ENCODE measurements around the gene ABCG4. TPM values are rescaled to one million over a fixed set of nuclear protein-coding genes. Genes with fewer than 3 reads are reported as not detected.
A peak's percentile ranks its signal among the peaks of the same experiment; 100 is the strongest.

Gene ABCG4
- total and polyA plus RNA-seq, 2 of the 8 experiments (the other 6 are each of a cell fraction or from before 2014, with no cell fraction given): 1.8 to 2.3 TPM

DNA sequence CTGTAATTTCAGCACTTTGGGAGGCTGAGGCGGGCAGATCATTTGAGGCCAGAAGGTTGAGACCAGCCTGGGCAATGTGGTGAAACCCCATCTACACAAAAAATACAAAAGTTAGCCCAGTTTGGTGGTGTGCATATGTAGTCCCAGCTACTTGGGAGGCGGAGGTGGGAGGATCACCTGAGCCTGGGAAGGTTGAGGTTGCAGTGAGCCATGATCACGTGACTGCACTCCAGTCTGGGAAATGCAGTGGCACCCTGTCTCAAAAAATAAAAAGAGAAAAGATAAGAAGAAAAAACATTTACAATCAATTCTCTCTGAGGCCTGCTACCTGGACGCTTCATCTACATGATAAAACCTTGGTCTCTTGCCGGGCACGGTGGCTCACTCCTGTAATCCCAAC lies 50.1 kb downstream of the ABCG4 start:
- Histone ChIP-seq H3K4me1 (replicated peaks in 1 of 4; ENCODE audit: control insufficient read depth in 3 of 4, insufficient read depth in 4 of 4, low read length in 3 of 4) (peaks cover 0 to 7% (median under 1%) of the 10 kb centered on the region in 4 experiments; a peak in 4 of 7 replicates), H3K4ac (replicated peaks; ENCODE audit: insufficient read length, low read depth, low read length) (no peak overlapping the region), H4K8ac (ENCODE audit: extremely low read depth, insufficient read depth, low read length) (no peak overlapping the region; the same call in 1 of the 2 replicates), H2BK12ac (ENCODE audit: low read depth, low read length) (0 out of 2 replicates have a peak overlapping the region, but pooled peaks have one; percentile 50), H3K79me1 (ENCODE audit: low read depth, low read length) (no peaks in the 10 kb centered on the region), H3K9ac (replicated peaks in 1 of 4; ENCODE audit: extremely low read depth in 1 of 4, low read depth in 3 of 4, low read length in 3 of 4) (no peak overlapping the region), H3K79me2 (ENCODE audit: control insufficient read depth in 1 of 2, insufficient read depth in 2 of 2, low read length in 2 of 2) (no peaks in the 10 kb centered on the region), H4K91ac (replicated peaks; ENCODE audit: insufficient read length, low read length) (no peak overlapping the region), H2AK5ac (ENCODE audit: low read depth, low read length) (no peak overlapping the region), H2BK20ac (ENCODE audit: low read length) (no peak overlapping the region), H3K23ac (ENCODE audit: insufficient read length) (no peak overlapping the region), H3K4me2 (ENCODE audit: insufficient read depth in 1 of 2, low read depth in 2 of 2, low read length in 2 of 2) (no peak overlapping the region), H4K20me1 (replicated peaks in 1 of 2; ENCODE audit: control insufficient read depth in 1 of 2, insufficient read depth in 2 of 2, low read length in 2 of 2) (no peaks in the 10 kb centered on the region), H3K23me2 (ENCODE audit: low read depth, low read length) (no peaks in the 10 kb centered on the region), H3K18ac (ENCODE audit: extremely low read depth, low read length) (no peak overlapping the region; the same call in 1 of the 2 replicates), H3K27ac (ENCODE audit: low read depth, low read length) (no peak overlapping the region), H4K5ac (ENCODE audit: insufficient read length, low read depth, low read length) (no peak overlapping the region), H3K56ac (replicated peaks; ENCODE audit: insufficient read length, low read depth, low read length) (no peak overlapping the region), H2BK15ac (ENCODE audit: low read length) (no peak overlapping the region), H2BK120ac (replicated peaks; ENCODE audit: low read depth, low read length) (no peak overlapping the region), H2AFZ (ENCODE audit: low read length) (peak overlapping the region; percentile 70; the same call in 1 of the 2 replicates), H3K4me3 (ENCODE audit: extremely low read depth in 1 of 4, insufficient read depth in 2 of 4, low read depth in 3 of 4, low read length in 4 of 4) (no peak overlapping the region), H3K36me3 (ENCODE audit: control insufficient read depth in 2 of 4, insufficient read depth in 4 of 4, low read length in 3 of 4) (no peaks in the 10 kb centered on the region), H3K27me3 (replicated peaks in 1 of 4; ENCODE audit: control insufficient read depth in 3 of 4, extremely low read depth in 1 of 4, insufficient read depth in 3 of 4, low read length in 3 of 4) (no peaks in the 10 kb centered on the region), H3K9me3 (ENCODE audit: insufficient read depth in 2 of 2, low read depth in 1 of 2, low read length in 1 of 2) (no peaks in the 10 kb centered on the region), H2BK5ac (ENCODE audit: low read depth, low read length) (no peak overlapping the region), H3K14ac (ENCODE audit: insufficient read length) (no peak overlapping the region)
- CTCF ChIA-PET (ENCODE audit: partially characterized antibody): interaction anchor here (0.6 to 20.1 kb wide), 4 partner anchors 19 to 115 kb away, joined by 3 to 367 read pairs (median 18); partner anchors contain the start of genes ABCG4 and NLRX1
- no peak for TF ChIP-seq RBBP5 (IDR thresholded peaks at IDR 0.05; ENCODE audit: borderline replicate concordance, low read depth, low read length)
- 86% methylated on average over 6 of the region's 6 CpGs; no CpG with 5 or more reads in 1 of the 2 experiments for WGBS, 2 experiments (ENCODE audit: extremely low coverage in 1 of 2, insufficient coverage in 1 of 2, insufficient read length in 1 of 2, insufficient replicate concordance in 2 of 2, low coverage in 1 of 2, low lambda C conversion rate in 2 of 2, missing lambda C conversion rate in 1 of 2)
- POLR2A ChIA-PET (ENCODE audit: partially characterized antibody): interaction anchor here (1.1 to 1.6 kb wide), 2 partner anchors 30 to 104 kb away, joined by 3 to 6 read pairs; a partner anchor contains a TSS
- DNase-seq (ENCODE audit: low read depth in 1 of 2, low spot score in 2 of 2): no peak
- no peak for FAIRE-seq

Measured in H1 (cell line).